GM23338 (cell line): Measurements from ENCODE around the gene BRME1. TPM values are rescaled to one million over a fixed set of nuclear protein-coding genes. Genes with fewer than 3 reads are reported as not detected.

Source experiments
- ATAC-seq: fragments of 200-7000 bp; cut with Tn5 transposase; 3 replicates; pipeline ENCODE4 v1.9.1; 2020
- DNase-seq: peaks from one replicate; pipeline ENCODE4 v3.0.0-alpha.2; 2015; ENCODE audit warnings: low spot score
- H2AFZ ChIP-seq: fragments of 200-600 bp; sonication (generic); 2 replicates; pipeline ENCODE4 v1.8.0; 2016; ENCODE audit warnings: antibody characterized with exemption, mild to moderate bottlenecking, moderate library complexity
- H3F3A ChIP-seq: fragments of 200-600 bp; sonication (generic); replicated peaks from 2 replicates; pipeline ENCODE4 v1.8.0; 2017; ENCODE audit warnings: antibody characterized with exemption, mixed run types, low read depth
- H3K27ac ChIP-seq: fragments of 200-600 bp; sonication (generic); 2 replicates; pipeline ENCODE4 v1.6.1; 2016; ENCODE audit warnings: low read depth
- H3K27me3 ChIP-seq: fragments of 200-600 bp; sonication (generic); 2 replicates; pipeline ENCODE4 v1.8.0; 2016; ENCODE audit warnings: mild to moderate bottlenecking, mixed run types, moderate library complexity; ENCODE audit not compliant: insufficient read depth
- H3K36me3 ChIP-seq: fragments of 200-600 bp; sonication (generic); 2 replicates; pipeline ENCODE4 v1.8.0; 2016; ENCODE audit warnings: mild to moderate bottlenecking; ENCODE audit not compliant: insufficient read depth
- H3K4me1 ChIP-seq: fragments of 200-600 bp; sonication (generic); 2 replicates; pipeline ENCODE4 v1.8.0; 2016; ENCODE audit warnings: mild to moderate bottlenecking, moderate library complexity; ENCODE audit not compliant: insufficient read depth
- H3K4me2 ChIP-seq: fragments of 200-600 bp; sonication (generic); 2 replicates; pipeline ENCODE4 v1.7.1; 2017; ENCODE audit warnings: mixed run types
- H3K4me3 ChIP-seq: fragments of 200-600 bp; sonication (generic); 2 replicates; pipeline ENCODE4 v1.6.1; 2016; ENCODE audit warnings: mixed run types
- H3K79me2 ChIP-seq: fragments of 200-600 bp; sonication (generic); replicated peaks from 2 replicates; pipeline ENCODE4 v1.8.0; 2017; ENCODE audit warnings: mild to moderate bottlenecking; ENCODE audit not compliant: insufficient read depth
- H3K9me2 ChIP-seq: fragments of 200-600 bp; sonication (generic); 2 replicates; pipeline ENCODE4 v1.8.0; 2017; ENCODE audit not compliant: insufficient read depth
- H4K20me1 ChIP-seq: fragments of 200-600 bp; sonication (generic); replicated peaks from 2 replicates; pipeline ENCODE4 v1.8.0; 2017; ENCODE audit warnings: mild to moderate bottlenecking; ENCODE audit not compliant: insufficient read depth
- H3K27ac Mint-ChIP-seq: 2 replicates; pipeline ENCODE4 v1.8.0; 2020; ENCODE audit warnings: inconsistent platforms, mild to moderate bottlenecking, moderate library complexity, mixed read lengths
- H3K27me3 Mint-ChIP-seq: 3 replicates; pipeline ENCODE4 v1.8.0; 2022; ENCODE audit warnings: low read depth, mild to moderate bottlenecking, moderate library complexity, mixed read lengths, inconsistent platforms; ENCODE audit not compliant: insufficient read depth, poor library complexity
- H3K36me3 Mint-ChIP-seq: 3 replicates; pipeline ENCODE4 v1.8.0; 2021; ENCODE audit warnings: low read depth, mild to moderate bottlenecking, inconsistent platforms, moderate library complexity, mixed read lengths
- H3K4me1 Mint-ChIP-seq: 3 replicates; pipeline ENCODE4 v1.8.0; 2020; ENCODE audit warnings: mild to moderate bottlenecking, inconsistent platforms, mixed read lengths
- H3K4me3 Mint-ChIP-seq: 3 replicates; pipeline ENCODE4 v1.8.0; 2021; ENCODE audit warnings: moderate library complexity, mild to moderate bottlenecking, inconsistent platforms, mixed read lengths
- H3K9me3 Mint-ChIP-seq: 3 replicates; pipeline ENCODE4 v1.8.0; 2020; ENCODE audit warnings: moderate library complexity, mild to moderate bottlenecking, inconsistent platforms, mixed read lengths
- CREB1 ChIP-seq: fragments of 250-450 bp; sonication (Bioruptor Pico); IDR thresholded peaks from 2 replicates; pipeline ENCODE4 v1.5.0; 2020; ENCODE audit warnings: low read depth, mild to moderate bottlenecking, moderate library complexity
- CTCF ChIP-seq, 2 experiments: fragments of 200-600 bp in 1 of 2; sonication (generic) in 1 of 2; conservative IDR thresholded peaks; 2 replicates each; pipeline versions ENCODE4 v1.5.1 to v1.6.1; 2016 to 2017; ENCODE audit warnings: antibody characterized with exemption in 2 of 2, low read depth in 2 of 2, mild to moderate bottlenecking in 2 of 2, moderate library complexity in 1 of 2
- ETS1 ChIP-seq: IDR thresholded peaks from 2 replicates; pipeline ENCODE4 v1.6.1; 2016; ENCODE audit warnings: antibody characterized with exemption
- EZH2 ChIP-seq: fragments of 200-600 bp; sonication (generic); IDR thresholded peaks from one replicate; pipeline ENCODE4 v1.8.0; 2017; ENCODE audit warnings: antibody characterized with exemption, mild to moderate bottlenecking, low read depth; ENCODE audit not compliant: unreplicated experiment
- EZH2phosphoT487 ChIP-seq: fragments of 200-600 bp; sonication (generic); IDR thresholded peaks from one replicate; pipeline ENCODE4 v1.8.1; 2018; ENCODE audit warnings: antibody characterized with exemption; ENCODE audit not compliant: unreplicated experiment
- JUNB ChIP-seq: IDR thresholded peaks from one replicate; pipeline ENCODE4 v1.6.1; 2016; ENCODE audit warnings: antibody characterized with exemption; ENCODE audit not compliant: unreplicated experiment
- NANOG ChIP-seq: IDR thresholded peaks from 2 replicates; pipeline ENCODE4 v1.6.1; 2016; ENCODE audit warnings: antibody characterized with exemption, borderline replicate concordance
- POLR2AphosphoS5 ChIP-seq: IDR thresholded peaks from 2 replicates; pipeline ENCODE4 v1.6.1; 2016; ENCODE audit warnings: antibody characterized with exemption, low read depth
- REST ChIP-seq: IDR thresholded peaks from one replicate; pipeline ENCODE4 v1.6.1; 2018; ENCODE audit warnings: antibody characterized with exemption; ENCODE audit not compliant: unreplicated experiment
- STAT1 ChIP-seq: IDR thresholded peaks from one replicate; pipeline ENCODE4 v1.6.1; 2016; ENCODE audit warnings: antibody characterized with exemption; ENCODE audit not compliant: unreplicated experiment
- ZNF114 ChIP-seq: fragments of 250-450 bp; sonication (Bioruptor Pico); IDR thresholded peaks from 2 replicates; pipeline ENCODE4 v1.5.0; 2020; ENCODE audit warnings: mild to moderate bottlenecking, moderate library complexity
- ZNF331 ChIP-seq: fragments of 250-450 bp; sonication (Bioruptor Pico); IDR thresholded peaks from 2 replicates; pipeline ENCODE4 v1.5.0; 2020; ENCODE audit warnings: low read depth, mild to moderate bottlenecking, moderate library complexity
- ZNF462 ChIP-seq: fragments of 250-450 bp; sonication (Bioruptor Pico); IDR thresholded peaks from 2 replicates; pipeline ENCODE4 v1.5.0; 2020; ENCODE audit warnings: mild to moderate bottlenecking, moderate library complexity
- polyA plus RNA-seq: library from polyadenylated mRNA; unstranded; fragments of >200 nt; fragmentation: Nextera tagmentation; extraction: Ambion mirVana; gene quantifications from 2 replicates; pipeline ENCODE4 v1.2.1, GENCODE V29; 2016
- total RNA-seq: library from RNA; depleted of rRNA; stranded (reverse); fragments of >200 nt; shearing (Covaris generic); gene quantifications from 2 replicates; pipeline ENCODE4 v1.2.3, GENCODE V29; 2014

Gene BRME1
- total and polyA plus RNA-seq, 2 experiments from 2014 or later: 3.9 to 4.0 TPM

- Mint-ChIP-seq H3K4me3 (no peak overlapping the region), H3K27ac (no peak overlapping the region), H3K9me3 (peaks cover 3% of the 10 kb centered on the region; the same call in 1 of the 3 replicates), H3K27me3 (peaks cover 5% of the 10 kb centered on the region), H3K4me1 (peaks cover 5% of the 10 kb centered on the region), H3K36me3 (no peaks in the 10 kb centered on the region)
- no peak for ATAC-seq
- Histone ChIP-seq H3K4me3 (no peak overlapping the region), H3K36me3 (no peaks in the 10 kb centered on the region), H3K79me2 (no peaks in the 10 kb centered on the region), H3K4me1 (peaks cover 5% of the 10 kb centered on the region; the same call in 1 of the 2 replicates), H2AFZ (no peak overlapping the region), H3K27me3 (no peaks in the 10 kb centered on the region), H3F3A (no peaks in the 10 kb centered on the region), H3K9me2 (no peaks in the 10 kb centered on the region), H3K27ac (no peak overlapping the region), H3K4me2 (no peak overlapping the region), H4K20me1 (no peaks in the 10 kb centered on the region)
- TF ChIP-seq REST: no peak
- no peak for TF ChIP-seq EZH2
- no peak for TF ChIP-seq CTCF (conservative IDR thresholded peaks at IDR 0.05; ENCODE audit: low read depth in 2 of 2)
- TF ChIP-seq CREB1 (CRISPR knock-in tag): no peak
- no peak for TF ChIP-seq JUNB
- no peak for TF ChIP-seq NANOG
- TF ChIP-seq POLR2AphosphoS5: no peak
- TF ChIP-seq ZNF114 (CRISPR knock-in tag): no peak
- TF ChIP-seq EZH2phosphoT487: no peak
- TF ChIP-seq STAT1: no peak
- no peak for TF ChIP-seq ETS1
- no peak for TF ChIP-seq ZNF331
- no peak for TF ChIP-seq ZNF462 (CRISPR knock-in tag)
- DNase-seq: no peak
Measured at GRCh38 chr19:13942023-13942684, 36.2 kb upstream of the BRME1 start.
